Endothelial cell of umbilical vein (primary cell): ENCODE data around the gene GABPB1. TPM values are rescaled to one million over a fixed set of nuclear protein-coding genes. Genes with fewer than 3 reads are reported as not detected.

ENCODE experiments used
- BruUV-seq: library from RNA; stranded (reverse); fragments of 400-500 nt; replicated peaks from 2 replicates; lab custom pipeline; 2021; lab: Mats Ljungman, UMichigan
- CTCF ChIA-PET: fragments of 300-600, 350-600 bp; sonication (Branson Sonifier 250); formaldehyde crosslinking; loops from one replicate; lab custom pipeline; 2021; ENCODE audit warnings: antibody characterized with exemption, inconsistent platforms; lab: Charles Lee
- POLR2A ChIA-PET: fragments of 300-600, 350-600 bp; sonication (Branson Sonifier 250); formaldehyde crosslinking; loops from one replicate; lab custom pipeline; 2021; ENCODE audit warnings: antibody characterized with exemption, inconsistent platforms; lab: Charles Lee
- DNase-seq: peaks from one replicate; pipeline ENCODE4 v3.0.0-alpha.2; 2011; ENCODE audit warnings: low read depth, low spot score
- FAIRE-seq: peaks from 2 replicates; lab custom pipeline; 2011; peaks lifted over from hg19 to GRCh38; lab: Jason Lieb, UNC
- H2AFZ ChIP-seq: 2 replicates; pipeline ENCODE4 v1.6.0; 2012; ENCODE audit warnings: low read depth, low read length, control low read depth, inconsistent platforms
- H3K27ac ChIP-seq: 2 replicates; pipeline ENCODE4 v1.5.1; 2011; ENCODE audit warnings: low read depth, mild to moderate bottlenecking, control low read depth, low read length, moderate library complexity; ENCODE audit not compliant: insufficient read depth
- H3K27me3 ChIP-seq, 2 experiments: 2 replicates each; pipeline versions ENCODE4 v1.6.0 to v1.6.1; 2011; ENCODE audit warnings: low read length in 2 of 2, mixed read lengths in 1 of 2; ENCODE audit not compliant: control insufficient read depth in 2 of 2, insufficient read depth in 2 of 2
- H3K36me3 ChIP-seq, 2 experiments: 2 replicates in 1 of 2; 3 replicates in 1 of 2; pipeline ENCODE4 v1.5.1; 2011; ENCODE audit warnings: low read length in 2 of 2, mild to moderate bottlenecking in 1 of 2, moderate library complexity in 1 of 2; ENCODE audit not compliant: control insufficient read depth in 2 of 2, insufficient read depth in 2 of 2; ENCODE audit errors: extremely low read depth in 1 of 2
- H3K4me1 ChIP-seq: 3 replicates; pipeline ENCODE4 v1.5.1; 2011; ENCODE audit warnings: mild to moderate bottlenecking, low read length; ENCODE audit not compliant: control insufficient read depth, insufficient read depth; ENCODE audit errors: extremely low read depth
- H3K4me2 ChIP-seq: 2 replicates; pipeline ENCODE4 v1.6.1; 2011; ENCODE audit warnings: low read length, control low read depth, mixed read lengths; ENCODE audit not compliant: insufficient read depth
- H3K4me3 ChIP-seq, 3 experiments: fragments of 200-600 bp in 1 of 3; sonication (generic), shearing (Covaris generic) in 1 of 3; replicated peaks in 1 of 3; 2 replicates each; pipeline ENCODE4 v1.5.1; 2011 to 2016; ENCODE audit warnings: control low read depth in 3 of 3, low read length in 3 of 3, mild to moderate bottlenecking in 2 of 3, inconsistent platforms in 1 of 3, low read depth in 1 of 3, moderate library complexity in 1 of 3; ENCODE audit not compliant: insufficient read depth in 1 of 3
- H3K79me2 ChIP-seq: 2 replicates; pipeline ENCODE4 v1.6.0; 2012; ENCODE audit warnings: low read length, inconsistent platforms; ENCODE audit not compliant: control insufficient read depth, insufficient read depth
- H3K9ac ChIP-seq: replicated peaks from 2 replicates; pipeline ENCODE3; 2011; ENCODE audit warnings: low read length, control low read depth; ENCODE audit not compliant: insufficient read depth; ENCODE audit errors: extremely low read depth
- H3K9me1 ChIP-seq: replicated peaks from 3 replicates; pipeline ENCODE4 v1.6.0; 2011; ENCODE audit warnings: mild to moderate bottlenecking, low read length; ENCODE audit not compliant: control insufficient read depth, insufficient read depth; ENCODE audit errors: extremely low read depth
- H3K9me3 ChIP-seq: replicated peaks from 2 replicates; pipeline ENCODE4 v1.5.1; 2012; ENCODE audit warnings: low read length, inconsistent platforms; ENCODE audit not compliant: control insufficient read depth, insufficient read depth
- H4K20me1 ChIP-seq: replicated peaks from 2 replicates; pipeline ENCODE3; 2011; ENCODE audit warnings: mild to moderate bottlenecking, low read length; ENCODE audit not compliant: control insufficient read depth, insufficient read depth; ENCODE audit errors: extremely low read depth
- CTCF ChIP-seq, 2 donors: IDR thresholded peaks; 1 replicate in 1 of 2; 2 replicates in 1 of 2; pipeline ENCODE4 v1.5.1; 2011; ENCODE audit warnings: low read length in 2 of 2, mild to moderate bottlenecking in 2 of 2, moderate library complexity in 2 of 2, control low read depth in 1 of 2, inconsistent platforms in 1 of 2, low read depth in 1 of 2; ENCODE audit not compliant: insufficient read depth in 1 of 2; ENCODE audit errors: extremely low read depth in 1 of 2
- EZH2 ChIP-seq: IDR thresholded peaks from 2 replicates; pipeline ENCODE4 v1.6.1; 2012; ENCODE audit warnings: borderline replicate concordance, low read depth, mild to moderate bottlenecking, moderate library complexity, low read length, inconsistent platforms; ENCODE audit not compliant: severe bottlenecking
- FOS ChIP-seq: IDR thresholded peaks from 2 replicates; pipeline ENCODE4 v1.6.1; 2011; ENCODE audit warnings: mild to moderate bottlenecking, low read length, moderate library complexity, borderline replicate concordance; ENCODE audit not compliant: insufficient read depth
- GATA2 ChIP-seq: IDR thresholded peaks from 2 replicates; pipeline ENCODE4 v1.7.0; 2011; ENCODE audit warnings: low read depth, mild to moderate bottlenecking, moderate library complexity, mixed read lengths, low read length; ENCODE audit not compliant: insufficient read length, insufficient read depth
- JUN ChIP-seq: IDR thresholded peaks from 2 replicates; pipeline ENCODE4 v1.6.1; 2011; ENCODE audit warnings: borderline replicate concordance, low read depth; ENCODE audit not compliant: insufficient read length, insufficient read depth
- MYC ChIP-seq: IDR thresholded peaks from one replicate; pipeline ENCODE4 v1.6.1; 2011; ENCODE audit warnings: mild to moderate bottlenecking, low read depth, low read length
- POLR2A ChIP-seq: IDR thresholded peaks from 2 replicates; pipeline ENCODE4 v1.6.1; 2012; ENCODE audit warnings: low read depth, mild to moderate bottlenecking, control low read depth, low read length
- POLR2AphosphoS5 ChIP-seq: IDR thresholded peaks from 2 replicates; pipeline ENCODE4 v1.6.1; 2012; ENCODE audit warnings: low read depth, mild to moderate bottlenecking, control low read depth, low read length, moderate library complexity; ENCODE audit not compliant: insufficient read depth
- dilution Hi-C: fragments of 300-500 bp; cut with MboI; formaldehyde crosslinking; loops from one replicate; pipeline ENCODE4 v1.15.0; 2019; ENCODE audit warnings: low sequenced_read_pairs; ENCODE audit not compliant: extremely low pct_ligation_motif_present
- intact Hi-C: fragments of 100-400 bp; cut with micrococcal nuclease; formaldehyde crosslinking; loops from one replicate; pipeline ENCODE4 v1.10.0; 2022
- polyA plus RNA-seq, 4 experiments: library from polyadenylated mRNA; depleted of rRNA in 3 of 4; stranded (reverse) in 3 of 4; unstranded in 1 of 4; fragments of >200 nt; gene quantifications; 2 replicates each; pipeline versions ENCODE4 v1.2.1 to v1.2.3, GENCODE V29; 2011 to 2012; ENCODE audit warnings: missing spikeins in 1 of 4
- total RNA-seq: library from RNA; stranded (reverse); gene quantifications from 2 replicates; pipeline ENCODE4 v1.2.3, GENCODE V29; 2021
- TF ChIP-seq, protein P1 (sequence below): IDR thresholded peaks from 2 replicates; pipeline ENCODE4 v1.6.1; 2011; ENCODE audit not compliant: insufficient read depth, insufficient read length

The GABPB1 gene
- total and polyA plus RNA-seq, 2 donors (not counting 3 experiments of a cell fraction or from before 2014, with no cell fraction given), result 42.3 to 59.7 TPM

DNA sequence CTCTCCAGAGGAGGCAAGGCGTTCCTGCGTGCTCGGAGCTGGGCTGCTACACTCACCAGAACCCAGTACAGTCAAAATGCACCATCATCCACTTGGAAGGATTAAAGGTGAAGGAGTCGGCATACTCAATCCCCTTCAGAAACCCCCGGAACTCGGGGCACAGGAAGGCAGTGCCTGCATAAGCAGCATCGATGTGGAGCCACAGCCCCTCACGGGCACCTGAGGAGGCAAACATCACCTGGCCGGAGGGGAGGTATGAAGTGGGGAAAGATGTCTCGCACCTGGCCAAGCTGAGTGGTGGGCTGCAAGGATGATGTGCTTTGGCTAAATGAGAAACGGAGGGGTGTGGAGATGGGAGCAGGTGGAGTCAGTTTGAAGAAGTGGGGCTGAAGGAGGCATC is 102.4 kb downstream of the GABPB1 start:
- Histone ChIP-seq H2AFZ (no peak overlapping the region), H3K36me3 (no peaks in the 10 kb centered on the region), H3K9me3 (no peaks in the 10 kb centered on the region), H3K79me2 (no peaks in the 10 kb centered on the region), H3K27me3 (peaks cover 0 to 2% of the 10 kb centered on the region in 2 experiments), H3K9ac (no peak overlapping the region), H3K4me2 (no peak overlapping the region), H3K9me1 (no peaks in the 10 kb centered on the region), H4K20me1 (no peaks in the 10 kb centered on the region), H3K4me1 (no peaks in the 10 kb centered on the region), H3K27ac (no peak overlapping the region), H3K4me3 (no peak overlapping the region)
- DNase-seq, result no peak
- TF ChIP-seq POLR2AphosphoS5, result no peak
- TF ChIP-seq, protein P1, sequence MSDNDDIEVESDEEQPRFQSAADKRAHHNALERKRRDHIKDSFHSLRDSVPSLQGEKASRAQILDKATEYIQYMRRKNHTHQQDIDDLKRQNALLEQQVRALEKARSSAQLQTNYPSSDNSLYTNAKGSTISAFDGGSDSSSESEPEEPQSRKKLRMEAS, result no peak
- no peak for TF ChIP-seq MYC
- TF ChIP-seq GATA2, result no peak
- dilution Hi-C loops (no loop called here), intact Hi-C loops (no loop called here)
- BruUV-seq, result no TSS peak
- no peak for FAIRE-seq
- CTCF ChIA-PET, result no interaction called here
- POLR2A ChIA-PET, result no interaction called here

DNA sequence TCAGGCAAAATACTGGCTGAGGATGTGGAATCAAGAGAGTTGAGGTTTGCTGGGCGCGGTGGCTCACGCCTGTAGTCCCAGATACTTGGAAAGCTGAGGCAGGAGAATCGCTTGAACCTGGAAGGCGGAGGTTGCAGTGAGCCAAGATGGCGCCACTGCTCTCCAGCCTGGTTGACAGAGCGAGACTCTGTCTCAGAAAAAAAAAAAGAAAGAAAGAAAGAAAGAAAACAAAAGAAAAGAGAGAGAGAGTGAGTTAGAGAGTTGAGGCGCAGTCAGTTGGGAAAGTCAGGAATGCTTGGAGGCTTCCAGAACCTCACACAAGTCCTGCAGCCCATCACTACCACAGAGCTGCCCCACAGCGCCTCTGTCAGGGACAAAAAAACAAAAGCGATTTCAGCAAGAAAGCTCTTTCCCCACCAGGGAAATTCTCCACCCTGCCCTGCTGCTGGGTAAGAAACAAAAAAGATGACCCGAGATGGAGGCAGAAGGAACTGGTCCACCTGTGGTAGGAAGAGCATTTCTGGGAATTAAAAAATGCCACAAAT is 103.3 kb downstream of the GABPB1 start:
- Histone ChIP-seq H3K4me1 (no peaks in the 10 kb centered on the region), H3K9me3 (no peaks in the 10 kb centered on the region), H3K9ac (no peak overlapping the region), H3K9me1 (no peaks in the 10 kb centered on the region), H3K4me3 (no peak overlapping the region), H3K4me2 (no peak overlapping the region), H2AFZ (no peak overlapping the region), H3K36me3 (no peaks in the 10 kb centered on the region), H3K27ac (no peak overlapping the region), H3K27me3 (no peaks in the 10 kb centered on the region), H4K20me1 (no peaks in the 10 kb centered on the region), H3K79me2 (no peaks in the 10 kb centered on the region)
- FAIRE-seq (no peak), DNase-seq (no peak)
- dilution Hi-C loops (no loop called here), intact Hi-C loops (no loop called here)
- POLR2A ChIA-PET, result no interaction called here
- TF ChIP-seq EZH2 (no peak), MYC (no peak), JUN (no peak), POLR2AphosphoS5 (no peak), FOS (no peak), GATA2 (no peak), CTCF (IDR thresholded peaks at IDR 0.05; ENCODE audit: extremely low read depth in 1 of 2, insufficient read depth in 1 of 2, low read depth in 1 of 2, low read length in 2 of 2) (no peak), POLR2A (no peak)
- TF ChIP-seq, protein P1, result no peak
- BruUV-seq, result no TSS peak
- CTCF ChIA-PET, result no interaction called here
